ENCODE data around the gene SOS2.

DNA sequence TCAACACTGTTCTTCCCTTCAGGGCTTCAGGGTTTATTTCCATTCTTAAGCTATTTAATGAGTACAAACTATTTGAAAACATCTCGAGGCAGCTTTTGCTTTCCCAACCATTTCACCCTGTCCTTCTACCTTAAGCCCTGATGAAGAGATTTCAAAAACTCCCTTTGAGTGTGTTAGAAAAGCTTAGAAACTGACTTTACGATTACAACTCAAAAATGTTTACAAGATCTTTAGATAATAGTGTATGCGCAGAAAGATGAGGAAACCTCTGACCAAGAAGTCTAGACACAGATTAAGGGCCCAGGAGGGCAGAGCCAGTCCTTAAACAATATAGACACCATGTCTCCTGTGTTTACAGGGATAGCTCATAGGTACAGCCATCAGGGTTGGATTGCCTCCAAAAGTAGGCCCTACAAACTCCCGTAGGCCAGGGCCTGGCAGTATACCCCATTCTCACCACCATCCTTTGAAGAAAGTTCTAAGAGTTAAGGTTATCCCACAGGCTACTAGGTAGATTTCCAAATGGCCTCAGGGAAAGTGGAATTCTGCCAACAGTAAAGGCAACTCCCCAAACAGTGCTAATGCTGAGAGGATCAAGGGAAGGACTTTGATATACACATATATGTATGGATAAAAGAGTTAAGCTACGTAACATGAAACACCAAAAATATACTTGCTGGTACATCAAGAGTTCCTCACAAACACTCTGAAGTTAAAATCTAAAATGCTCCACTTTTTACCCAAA is 11.4 kb upstream of the SOS2 start:
- TF ChIP-seq, protein P1, sequence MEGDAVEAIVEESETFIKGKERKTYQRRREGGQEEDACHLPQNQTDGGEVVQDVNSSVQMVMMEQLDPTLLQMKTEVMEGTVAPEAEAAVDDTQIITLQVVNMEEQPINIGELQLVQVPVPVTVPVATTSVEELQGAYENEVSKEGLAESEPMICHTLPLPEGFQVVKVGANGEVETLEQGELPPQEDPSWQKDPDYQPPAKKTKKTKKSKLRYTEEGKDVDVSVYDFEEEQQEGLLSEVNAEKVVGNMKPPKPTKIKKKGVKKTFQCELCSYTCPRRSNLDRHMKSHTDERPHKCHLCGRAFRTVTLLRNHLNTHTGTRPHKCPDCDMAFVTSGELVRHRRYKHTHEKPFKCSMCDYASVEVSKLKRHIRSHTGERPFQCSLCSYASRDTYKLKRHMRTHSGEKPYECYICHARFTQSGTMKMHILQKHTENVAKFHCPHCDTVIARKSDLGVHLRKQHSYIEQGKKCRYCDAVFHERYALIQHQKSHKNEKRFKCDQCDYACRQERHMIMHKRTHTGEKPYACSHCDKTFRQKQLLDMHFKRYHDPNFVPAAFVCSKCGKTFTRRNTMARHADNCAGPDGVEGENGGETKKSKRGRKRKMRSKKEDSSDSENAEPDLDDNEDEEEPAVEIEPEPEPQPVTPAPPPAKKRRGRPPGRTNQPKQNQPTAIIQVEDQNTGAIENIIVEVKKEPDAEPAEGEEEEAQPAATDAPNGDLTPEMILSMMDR (conservative IDR thresholded peaks at IDR 0.05): no peak
- TF ChIP-seq EZH2 (IDR thresholded peaks at IDR 0.05; ENCODE audit: low read depth): no peak

All from PC-9 (cell line).